Activated naive CD8-positive, alpha-beta T cell treated with anti-CD3 and anti-CD28 coated beads, Interleukin-2, amount 50 U/mL, for 24 hours (primary cell): ENCODE measurements around the gene CDK6.

ENCODE experiments used
- ATAC-seq: fragments of 150-1000 bp; cut with Tn5 transposase; one replicate; pipeline ENCODE4 v1.10.0; 2021
- DNase-seq: peaks from one replicate; pipeline ENCODE4 v3.0.0; 2021
- H3K27ac Mint-ChIP-seq: one replicate; pipeline ENCODE4 v1.8.0; 2021; ENCODE audit warnings: mild to moderate bottlenecking, mixed read lengths
- H3K27me3 Mint-ChIP-seq: one replicate; pipeline ENCODE4 v1.8.0; 2021; ENCODE audit warnings: mixed read lengths
- H3K36me3 Mint-ChIP-seq: one replicate; pipeline ENCODE4 v1.8.0; 2021; ENCODE audit warnings: low read depth, mixed read lengths
- H3K4me1 Mint-ChIP-seq: one replicate; pipeline ENCODE4 v1.8.0; 2021; ENCODE audit warnings: mixed read lengths
- H3K4me3 Mint-ChIP-seq: one replicate; pipeline ENCODE4 v1.8.0; 2021; ENCODE audit warnings: mild to moderate bottlenecking, moderate library complexity, mixed read lengths
- H3K9me3 Mint-ChIP-seq: one replicate; pipeline ENCODE4 v1.8.0; 2021; ENCODE audit warnings: mixed read lengths

The CDK6 gene

DNA sequence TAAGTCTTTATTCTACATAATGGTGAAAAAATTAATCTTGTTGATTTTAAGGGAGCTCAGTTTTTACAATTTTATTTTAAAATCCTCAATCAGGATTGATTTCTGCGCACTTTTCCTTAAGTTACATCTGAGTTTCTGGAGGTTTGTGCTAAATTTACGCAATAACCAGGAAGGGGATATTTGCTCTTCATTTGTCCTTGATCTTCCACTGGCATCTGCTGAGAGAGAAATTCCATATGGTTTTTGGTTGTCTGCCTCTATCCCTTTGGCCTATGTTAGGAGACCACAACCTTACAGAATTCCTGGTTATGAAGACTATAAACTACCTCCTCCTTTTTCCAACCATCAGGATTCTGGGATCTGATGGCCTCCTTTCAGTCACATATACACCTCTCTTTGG is 20.1 kb upstream of the CDK6 start:
- H3K27me3 Mint-ChIP-seq = peaks cover 2% of the 10 kb centered on the region
- no peak for ATAC-seq
- no peaks in the 10 kb centered on the region for H3K9me3 Mint-ChIP-seq
- H3K4me3 Mint-ChIP-seq = no peak overlapping the region
- H3K36me3 Mint-ChIP-seq = no peaks in the 10 kb centered on the region
- peaks cover 18% of the 10 kb centered on the region for H3K4me1 Mint-ChIP-seq
- no peak overlapping the region for H3K27ac Mint-ChIP-seq
- no peak for DNase-seq

DNA sequence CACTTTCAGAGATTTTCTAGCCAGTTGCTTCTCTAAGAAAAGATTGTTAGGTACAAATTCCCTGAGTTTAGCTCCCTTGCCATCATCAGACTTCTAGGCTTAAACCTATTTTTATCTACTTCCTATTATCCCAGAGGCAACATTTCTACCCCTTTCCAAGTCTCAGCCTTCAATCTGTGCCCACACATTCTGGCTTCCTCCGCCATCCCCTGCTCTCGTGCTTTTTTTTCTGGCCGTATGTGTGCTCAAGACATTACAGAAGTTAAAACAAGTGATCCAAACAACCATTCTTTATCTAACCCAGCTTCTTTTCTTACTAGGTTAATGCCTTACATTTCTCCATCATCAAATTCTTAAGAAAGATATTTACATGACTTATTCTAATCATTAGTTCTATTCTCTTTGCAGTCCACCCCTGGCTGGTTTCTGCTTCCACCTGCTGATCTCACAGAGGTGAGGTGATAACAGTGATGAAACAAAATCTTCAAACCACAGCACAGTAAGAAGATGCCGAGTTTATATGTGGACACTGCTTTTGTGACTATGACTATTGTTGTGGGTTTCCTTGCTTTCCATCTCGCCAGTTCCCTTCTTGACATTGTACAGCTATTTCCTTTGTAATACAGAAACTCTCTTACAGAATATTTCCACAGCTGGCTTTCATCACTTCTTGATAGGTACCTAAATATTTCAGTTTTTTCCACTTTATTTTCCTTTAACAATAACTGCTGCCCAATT is 18.3 kb upstream of the CDK6 start:
- ATAC-seq (peak; percentile 94), DNase-seq (peak; percentile 23)
- Mint-ChIP-seq H3K9me3 (no peaks in the 10 kb centered on the region), H3K36me3 (no peaks in the 10 kb centered on the region), H3K4me3 (peak overlapping the region; percentile 14), H3K4me1 (peaks cover 18% of the 10 kb centered on the region), H3K27ac (peak overlapping the region; percentile 86), H3K27me3 (peaks cover 2% of the 10 kb centered on the region)

GRCh38 chr7:92851732-92852131 is 15.4 kb upstream of the CDK6 start:
- ATAC-seq = peak; percentile 47
- peaks cover 5% of the 10 kb centered on the region for H3K27me3 Mint-ChIP-seq
- no peak overlapping the region for H3K4me3 Mint-ChIP-seq

DNA sequence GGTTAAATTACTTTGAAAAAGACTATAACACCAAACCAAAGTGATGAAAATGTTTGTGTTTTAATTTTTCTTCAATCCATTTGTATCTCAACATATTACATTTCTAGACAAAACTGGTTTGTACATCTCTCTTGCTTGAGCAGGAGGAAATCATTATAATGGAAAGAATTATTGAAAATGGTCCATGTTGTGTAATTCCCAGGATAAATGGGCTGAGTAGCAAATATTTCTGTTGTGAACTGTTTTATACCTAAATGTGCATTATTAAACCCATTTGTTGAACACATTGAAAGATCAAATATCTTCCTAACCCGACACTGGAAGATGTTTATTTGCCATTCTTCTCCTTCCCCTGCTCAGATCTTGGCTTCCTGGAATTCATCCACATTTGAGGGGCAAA is 14.1 kb upstream of the CDK6 start:
- Mint-ChIP-seq H3K4me3 (no peak overlapping the region), H3K27ac (no peak overlapping the region), H3K9me3 (no peaks in the 10 kb centered on the region), H3K4me1 (peaks cover 21% of the 10 kb centered on the region), H3K27me3 (peaks cover 5% of the 10 kb centered on the region), H3K36me3 (no peaks in the 10 kb centered on the region)
- ATAC-seq (no peak), DNase-seq (no peak)

More at GRCh38 chr7:92851732-92852131, 15.4 kb upstream of the CDK6 start:
- H3K36me3 Mint-ChIP-seq = no peaks in the 10 kb centered on the region
- H3K4me1 Mint-ChIP-seq = peaks cover 24% of the 10 kb centered on the region
- no peaks in the 10 kb centered on the region for H3K9me3 Mint-ChIP-seq
- H3K27ac Mint-ChIP-seq = no peak overlapping the region
- DNase-seq = no peak

GRCh38 chr7:92849322-92849721 is 12.9 kb upstream of the CDK6 start:
- no peak for DNase-seq
- Mint-ChIP-seq H3K27ac (no peak overlapping the region), H3K4me1 (peaks cover 9% of the 10 kb centered on the region), H3K27me3 (peaks cover 5% of the 10 kb centered on the region), H3K9me3 (no peaks in the 10 kb centered on the region), H3K4me3 (no peak overlapping the region), H3K36me3 (no peaks in the 10 kb centered on the region)
- ATAC-seq = no peak

GRCh38 chr7:92848851-92849250 is 12.5 kb upstream of the CDK6 start:
- H3K27ac Mint-ChIP-seq = no peak overlapping the region
- no peak overlapping the region for H3K4me3 Mint-ChIP-seq
- H3K27me3 Mint-ChIP-seq = peaks cover 5% of the 10 kb centered on the region
- DNase-seq (no peak), ATAC-seq (no peak)
- peaks cover 2% of the 10 kb centered on the region for H3K9me3 Mint-ChIP-seq
- H3K4me1 Mint-ChIP-seq = peaks cover 6% of the 10 kb centered on the region
- H3K36me3 Mint-ChIP-seq = peaks cover 2% of the 10 kb centered on the region

DNA sequence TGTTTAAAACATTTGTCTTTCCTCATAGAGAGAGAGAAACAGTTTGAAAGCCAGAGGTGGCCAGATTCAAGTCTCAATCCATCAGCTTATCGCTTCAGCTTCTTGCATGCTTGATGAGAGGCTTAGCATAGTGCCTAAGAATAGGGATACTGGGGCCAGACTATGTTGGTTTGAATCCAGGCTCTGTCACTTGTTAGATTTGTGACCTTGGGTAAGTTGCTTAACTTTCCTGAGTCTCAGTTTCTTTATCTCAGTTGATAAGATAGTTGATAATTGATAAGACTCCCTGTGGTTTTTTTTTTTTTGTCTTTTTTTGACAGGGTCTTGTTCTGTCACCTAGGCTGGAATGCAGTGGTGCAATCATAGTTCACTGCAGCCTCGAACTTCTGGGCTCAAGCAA is 12.1 kb upstream of the CDK6 start:
- H3K27ac Mint-ChIP-seq = no peak overlapping the region
- no peak overlapping the region for H3K4me3 Mint-ChIP-seq
- ATAC-seq = no peak
- H3K9me3 Mint-ChIP-seq = peaks cover 6% of the 10 kb centered on the region
- DNase-seq = no peak
- H3K4me1 Mint-ChIP-seq = peaks cover 8% of the 10 kb centered on the region
- peaks cover 6% of the 10 kb centered on the region for H3K27me3 Mint-ChIP-seq
- H3K36me3 Mint-ChIP-seq = peaks cover 2% of the 10 kb centered on the region

DNA sequence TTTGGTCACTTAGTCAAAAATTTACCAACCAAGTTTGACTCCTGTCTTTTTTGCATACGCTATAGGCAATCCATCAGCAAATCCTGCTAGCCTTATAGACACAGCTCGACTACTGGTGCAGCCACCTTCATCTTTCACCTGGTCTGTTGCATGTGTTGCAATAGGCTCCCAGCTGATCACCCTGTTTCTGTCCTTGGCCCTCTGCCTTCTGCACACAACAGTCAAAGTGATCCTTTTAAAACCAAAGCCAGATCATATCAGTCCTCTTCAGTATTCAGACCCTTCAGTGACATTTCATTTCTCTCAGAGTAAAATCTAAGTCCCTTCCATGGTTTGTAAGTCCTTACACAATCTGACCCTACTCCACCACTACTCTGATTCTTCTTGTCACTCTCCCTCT is 10.9 kb upstream of the CDK6 start:
- Mint-ChIP-seq H3K27me3 (peaks cover 9% of the 10 kb centered on the region), H3K9me3 (peaks cover 10% of the 10 kb centered on the region), H3K4me3 (no peak overlapping the region), H3K27ac (no peak overlapping the region), H3K36me3 (peaks cover 2% of the 10 kb centered on the region), H3K4me1 (peaks cover 8% of the 10 kb centered on the region)
- ATAC-seq = no peak
- DNase-seq = no peak

DNA sequence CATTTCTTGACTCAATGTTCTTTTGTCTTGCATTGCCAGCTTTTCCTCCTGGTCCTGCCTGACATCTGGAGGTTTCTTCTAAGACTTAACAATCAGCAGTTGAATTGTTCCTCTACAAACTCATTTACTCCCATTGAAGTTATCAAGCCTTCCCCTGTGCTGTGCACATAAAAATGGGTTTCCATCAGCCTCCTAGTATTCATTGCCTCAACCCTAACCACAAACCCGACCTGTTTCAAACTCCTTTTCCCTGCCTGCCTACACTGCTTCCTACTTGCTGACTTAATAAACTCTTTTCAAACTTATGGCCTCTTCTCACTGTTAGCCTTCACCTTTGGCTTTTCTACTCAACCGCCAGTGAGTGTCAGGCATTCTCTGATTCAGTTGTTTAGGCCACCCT is 9.4 kb upstream of the CDK6 start:
- Mint-ChIP-seq H3K4me1 (peaks cover 14% of the 10 kb centered on the region), H3K27ac (no peak overlapping the region), H3K4me3 (no peak overlapping the region), H3K27me3 (peaks cover 19% of the 10 kb centered on the region), H3K36me3 (peaks cover 2% of the 10 kb centered on the region), H3K9me3 (peaks cover 10% of the 10 kb centered on the region)
- DNase-seq (no peak), ATAC-seq (peak; percentile 43)

- H3K9me3 Mint-ChIP-seq = peaks cover 10% of the 10 kb centered on the region
- H3K36me3 Mint-ChIP-seq = peaks cover 2% of the 10 kb centered on the region
- ATAC-seq = no peak
- H3K4me1 Mint-ChIP-seq = peaks cover 14% of the 10 kb centered on the region
- H3K4me3 Mint-ChIP-seq = no peak overlapping the region
- peaks cover 21% of the 10 kb centered on the region for H3K27me3 Mint-ChIP-seq
- no peak overlapping the region for H3K27ac Mint-ChIP-seq
- no peak for DNase-seq
Observed at GRCh38 chr7:92843781-92844180, 7.4 kb upstream of the CDK6 start.

GRCh38 chr7:92843034-92843760 is 6.8 kb upstream of the CDK6 start:
- ATAC-seq = no peak
- Mint-ChIP-seq H3K4me1 (peaks cover 14% of the 10 kb centered on the region), H3K27ac (no peak overlapping the region), H3K27me3 (peaks cover 23% of the 10 kb centered on the region), H3K36me3 (peaks cover 2% of the 10 kb centered on the region), H3K9me3 (peaks cover 10% of the 10 kb centered on the region), H3K4me3 (no peak overlapping the region)
- DNase-seq = no peak

DNA sequence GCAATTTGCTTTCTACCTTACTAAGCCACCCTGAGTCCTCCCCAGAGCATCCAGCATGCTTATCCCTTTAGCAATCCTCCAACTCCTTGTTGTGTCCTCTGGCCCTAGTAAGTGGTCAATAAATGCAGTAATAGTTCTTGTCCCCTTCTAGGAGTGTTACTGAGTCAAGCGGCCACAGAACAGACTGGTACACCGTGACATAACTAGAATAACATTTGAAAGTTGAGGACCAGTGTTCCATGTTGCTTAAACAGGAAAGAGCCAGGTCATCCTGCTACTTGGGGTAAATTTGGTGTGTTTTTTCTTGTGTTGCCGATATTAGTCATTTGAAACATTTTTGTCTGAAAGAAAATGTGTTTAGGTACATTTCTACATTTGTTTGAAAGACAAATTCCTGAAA is 4.8 kb upstream of the CDK6 start:
- no peak for ATAC-seq
- Mint-ChIP-seq H3K4me3 (no peak overlapping the region), H3K27ac (peak overlapping the region; percentile 0), H3K36me3 (peaks cover 2% of the 10 kb centered on the region), H3K27me3 (peaks cover 26% of the 10 kb centered on the region), H3K9me3 (peaks cover 10% of the 10 kb centered on the region), H3K4me1 (peaks cover 22% of the 10 kb centered on the region)
- no peak for DNase-seq

DNA sequence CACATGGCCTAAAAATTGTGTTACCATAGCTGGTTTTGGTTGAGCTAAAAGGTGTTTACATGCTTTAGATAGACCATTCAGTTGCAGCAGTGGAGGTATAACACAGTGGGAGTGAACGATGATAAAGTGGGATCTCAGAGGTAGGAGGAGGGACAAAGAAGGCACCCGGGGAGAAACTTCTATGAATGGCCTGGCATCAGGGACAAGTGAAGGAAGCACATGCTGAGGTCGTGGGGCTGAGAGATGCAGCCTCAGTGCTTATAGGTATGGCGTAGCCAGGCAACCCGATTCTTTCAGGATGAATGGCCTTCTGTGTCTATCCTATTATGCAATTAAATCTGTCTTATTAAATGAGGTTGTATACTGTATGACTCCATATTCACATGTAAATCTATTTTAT is 3.9 kb upstream of the CDK6 start:
- peaks cover 24% of the 10 kb centered on the region for H3K4me1 Mint-ChIP-seq
- peaks cover 8% of the 10 kb centered on the region for H3K36me3 Mint-ChIP-seq
- no peak overlapping the region for H3K27ac Mint-ChIP-seq
- no peak for DNase-seq
- no peak overlapping the region for H3K4me3 Mint-ChIP-seq
- no peak for ATAC-seq
- peaks cover 26% of the 10 kb centered on the region for H3K27me3 Mint-ChIP-seq
- H3K9me3 Mint-ChIP-seq = peaks cover 10% of the 10 kb centered on the region

- DNase-seq (no peak), ATAC-seq (no peak)
- H3K27me3 Mint-ChIP-seq = peaks cover 26% of the 10 kb centered on the region
- no peak overlapping the region for H3K27ac Mint-ChIP-seq
- H3K4me3 Mint-ChIP-seq = no peak overlapping the region
- H3K4me1 Mint-ChIP-seq = peaks cover 25% of the 10 kb centered on the region
- peaks cover 10% of the 10 kb centered on the region for H3K9me3 Mint-ChIP-seq
- H3K36me3 Mint-ChIP-seq = peaks cover 9% of the 10 kb centered on the region
Observed at GRCh38 chr7:92839901-92840300, 3.5 kb upstream of the CDK6 start.

DNA sequence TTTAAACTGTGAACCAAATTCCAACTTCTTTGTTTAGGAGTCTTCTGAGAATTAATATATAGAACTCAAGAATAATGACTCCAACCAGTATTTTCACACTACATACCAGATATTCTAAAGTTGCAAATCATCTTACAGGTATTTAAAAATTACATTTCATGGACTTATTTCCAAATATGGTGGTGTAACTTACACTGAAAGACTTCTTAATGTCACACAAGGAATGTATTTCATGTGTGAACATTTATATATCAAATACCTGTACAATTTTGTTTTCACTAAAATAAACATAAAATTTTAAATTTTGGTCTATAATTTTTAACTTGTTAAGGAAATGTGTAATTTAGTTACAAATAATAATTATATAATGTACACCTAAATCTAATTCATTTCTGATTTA is 2.6 kb upstream of the CDK6 start:
- ATAC-seq (no peak), DNase-seq (no peak)
- H3K9me3 Mint-ChIP-seq = peaks cover 8% of the 10 kb centered on the region
- H3K4me3 Mint-ChIP-seq = no peak overlapping the region
- H3K27ac Mint-ChIP-seq = no peak overlapping the region
- peaks cover 25% of the 10 kb centered on the region for H3K4me1 Mint-ChIP-seq
- peaks cover 26% of the 10 kb centered on the region for H3K27me3 Mint-ChIP-seq
- H3K36me3 Mint-ChIP-seq = peaks cover 12% of the 10 kb centered on the region
